ENCODE results near the gene C1orf226.

The C1orf226 gene

GRCh38 chr1:162364498-162364897, 17.0 kb upstream of the C1orf226 start:
- DNase-seq (ENCODE audit: extremely low spot score, insufficient read length, low read depth): no peak
- no peak for FAIRE-seq

GRCh38 chr1:162365284-162366020, 16.1 kb upstream of the C1orf226 start:
- FAIRE-seq: no peak
- DNase-seq (ENCODE audit: extremely low spot score, insufficient read length, low read depth): no peak

GRCh38 chr1:162366149-162366548, 15.4 kb upstream of the C1orf226 start:
- DNase-seq (ENCODE audit: extremely low spot score, insufficient read length, low read depth) (no peak), FAIRE-seq (no peak)

GRCh38 chr1:162366671-162367070, 14.9 kb upstream of the C1orf226 start:
- DNase-seq (ENCODE audit: extremely low spot score, insufficient read length, low read depth): no peak
- no peak for FAIRE-seq

GRCh38 chr1:162367073-162367472, 14.5 kb upstream of the C1orf226 start:
- FAIRE-seq (no peak), DNase-seq (ENCODE audit: extremely low spot score, insufficient read length, low read depth) (no peak)

GRCh38 chr1:162367772-162368171, 13.8 kb upstream of the C1orf226 start:
- FAIRE-seq (no peak), DNase-seq (ENCODE audit: extremely low spot score, insufficient read length, low read depth) (no peak)

GRCh38 chr1:162368451-162368850, 13.1 kb upstream of the C1orf226 start:
- DNase-seq (ENCODE audit: extremely low spot score, insufficient read length, low read depth) (no peak), FAIRE-seq (no peak)

GRCh38 chr1:162369571-162369970, 12.0 kb upstream of the C1orf226 start:
- DNase-seq (ENCODE audit: extremely low spot score, insufficient read length, low read depth) (no peak), FAIRE-seq (no peak)

GRCh38 chr1:162370161-162370560, 11.4 kb upstream of the C1orf226 start:
- DNase-seq (ENCODE audit: extremely low spot score, insufficient read length, low read depth): no peak
- no peak for FAIRE-seq

GRCh38 chr1:162370721-162371120, 10.8 kb upstream of the C1orf226 start:
- FAIRE-seq (no peak), DNase-seq (ENCODE audit: extremely low spot score, insufficient read length, low read depth) (no peak)

- DNase-seq (ENCODE audit: extremely low spot score, insufficient read length, low read depth) (no peak), FAIRE-seq (no peak)
These were observed 9.9 kb upstream of the C1orf226 start for GRCh38 chr1:162371611-162372010.

GRCh38 chr1:162372159-162373071, 9.1 kb upstream of the C1orf226 start:
- FAIRE-seq (no peak), DNase-seq (ENCODE audit: extremely low spot score, insufficient read length, low read depth) (no peak)

- DNase-seq (ENCODE audit: extremely low spot score, insufficient read length, low read depth): no peak
- no peak for FAIRE-seq
These were observed 8.5 kb upstream of the C1orf226 start for GRCh38 chr1:162373072-162373427.

- FAIRE-seq (no peak), DNase-seq (ENCODE audit: extremely low spot score, insufficient read length, low read depth) (no peak)
These were observed 7.8 kb upstream of the C1orf226 start for GRCh38 chr1:162373541-162374260.

- no peak for DNase-seq (ENCODE audit: extremely low spot score, insufficient read length, low read depth)
- FAIRE-seq: no peak
These were observed 7.1 kb upstream of the C1orf226 start for GRCh38 chr1:162374406-162374805.

- DNase-seq (ENCODE audit: extremely low spot score, insufficient read length, low read depth) (no peak), FAIRE-seq (no peak)
These were observed 6.1 kb upstream of the C1orf226 start for GRCh38 chr1:162375463-162375862.

- no peak for FAIRE-seq
- no peak for DNase-seq (ENCODE audit: extremely low spot score, insufficient read length, low read depth)
These were observed 4.8 kb upstream of the C1orf226 start, which contains the start of gene SPATA46 for GRCh38 chr1:162376691-162377090. Gene SPATA46 (minus strand): TSS chr1:162376854. CDS start chr1:162376790, 64 bp downstream.

- DNase-seq (ENCODE audit: extremely low spot score, insufficient read length, low read depth) (no peak), FAIRE-seq (no peak)
These were observed 1.3 kb upstream of the C1orf226 start for GRCh38 chr1:162380061-162380846.

- DNase-seq (ENCODE audit: extremely low spot score, insufficient read length, low read depth): no peak
- FAIRE-seq: no peak
These were observed 618 bp downstream of the C1orf226 start for GRCh38 chr1:162381941-162382750.

Data from GM18507 (cell line).